ENCODE data around the gene TSHR. TPM values are rescaled to one million over a fixed set of nuclear protein-coding genes. Genes with fewer than 3 reads are reported as not detected.
"Not testable (repeated sequence)": the region's sequence is repeated elsewhere in the genome, so short reads cannot be mapped to it uniquely, and the experiment has no call there.

The TSHR gene
- total and polyA plus RNA-seq, 2 donors (not counting 3 experiments of a cell fraction or from before 2014, with no cell fraction given): not detected

DNA sequence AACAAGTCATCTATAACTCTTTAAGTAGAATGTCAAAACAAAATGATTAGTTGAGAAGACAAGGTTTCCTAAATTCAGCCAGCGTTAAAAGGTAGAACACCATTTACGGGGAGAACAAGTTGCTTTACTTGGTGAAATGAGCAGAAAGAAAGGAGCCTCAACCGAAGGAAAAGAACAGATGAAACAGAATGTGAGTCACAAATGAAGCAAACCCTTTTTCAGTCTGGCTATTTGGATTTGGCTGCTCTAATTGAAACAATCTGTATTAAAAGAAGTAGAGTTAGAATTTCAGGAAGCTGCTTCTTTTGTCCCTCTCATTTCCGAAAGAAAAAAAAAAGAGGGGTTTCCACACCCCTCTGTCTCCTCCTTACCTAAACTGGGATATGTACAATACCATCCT, 48.5 kb upstream of the TSHR start:
- POLR2A ChIA-PET: no interaction called here
- H3K79me2 ChIP-seq (ENCODE audit: control insufficient read depth, insufficient read depth, low read length): no peaks in the 10 kb centered on the region
- DNase-seq (ENCODE audit: low read depth, low spot score): no peak
- no peak for FAIRE-seq
- dilution Hi-C loops (cut with MboI; ENCODE audit: extremely low pct_ligation_motif_present, low sequenced_read_pairs) (no loop called here), intact Hi-C loops (cut with micrococcal nuclease) (no loop called here)
- H4K20me1 ChIP-seq (replicated peaks; ENCODE audit: control insufficient read depth, extremely low read depth, insufficient read depth, low read length): no peaks in the 10 kb centered on the region
- H3K27me3 ChIP-seq (ENCODE audit: control insufficient read depth in 2 of 2, insufficient read depth in 2 of 2, low read length in 2 of 2): no peaks in the 10 kb centered on the region
- H3K27ac ChIP-seq (ENCODE audit: insufficient read depth, low read depth, low read length): no peak overlapping the region
- no peak overlapping the region for H3K4me2 ChIP-seq (ENCODE audit: insufficient read depth, low read length)
- no TSS peak for BruUV-seq (replicated peaks)
- no peaks in the 10 kb centered on the region for H3K9me3 ChIP-seq (replicated peaks; ENCODE audit: control insufficient read depth, insufficient read depth, low read length)
- TF ChIP-seq, protein P1, sequence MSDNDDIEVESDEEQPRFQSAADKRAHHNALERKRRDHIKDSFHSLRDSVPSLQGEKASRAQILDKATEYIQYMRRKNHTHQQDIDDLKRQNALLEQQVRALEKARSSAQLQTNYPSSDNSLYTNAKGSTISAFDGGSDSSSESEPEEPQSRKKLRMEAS (IDR thresholded peaks at IDR 0.05; ENCODE audit: insufficient read depth, insufficient read length): no peak
- TF ChIP-seq POLR2AphosphoS5 (IDR thresholded peaks at IDR 0.05; ENCODE audit: insufficient read depth, low read depth, low read length) (no peak), EZH2 (IDR thresholded peaks at IDR 0.05; ENCODE audit: borderline replicate concordance, low read depth, low read length, severe bottlenecking) (no peak), POLR2A (IDR thresholded peaks at IDR 0.05; ENCODE audit: low read depth, low read length) (no peak), FOS (IDR thresholded peaks at IDR 0.05; ENCODE audit: borderline replicate concordance, insufficient read depth, low read length) (no peak), GATA2 (IDR thresholded peaks at IDR 0.05; ENCODE audit: insufficient read depth, insufficient read length, low read depth, low read length) (no peak), MYC (IDR thresholded peaks at IDR 0.05; ENCODE audit: low read depth, low read length) (no peak), JUN (IDR thresholded peaks at IDR 0.05; ENCODE audit: borderline replicate concordance, insufficient read depth, insufficient read length, low read depth) (no peak)
- TF ChIP-seq, protein P2, sequence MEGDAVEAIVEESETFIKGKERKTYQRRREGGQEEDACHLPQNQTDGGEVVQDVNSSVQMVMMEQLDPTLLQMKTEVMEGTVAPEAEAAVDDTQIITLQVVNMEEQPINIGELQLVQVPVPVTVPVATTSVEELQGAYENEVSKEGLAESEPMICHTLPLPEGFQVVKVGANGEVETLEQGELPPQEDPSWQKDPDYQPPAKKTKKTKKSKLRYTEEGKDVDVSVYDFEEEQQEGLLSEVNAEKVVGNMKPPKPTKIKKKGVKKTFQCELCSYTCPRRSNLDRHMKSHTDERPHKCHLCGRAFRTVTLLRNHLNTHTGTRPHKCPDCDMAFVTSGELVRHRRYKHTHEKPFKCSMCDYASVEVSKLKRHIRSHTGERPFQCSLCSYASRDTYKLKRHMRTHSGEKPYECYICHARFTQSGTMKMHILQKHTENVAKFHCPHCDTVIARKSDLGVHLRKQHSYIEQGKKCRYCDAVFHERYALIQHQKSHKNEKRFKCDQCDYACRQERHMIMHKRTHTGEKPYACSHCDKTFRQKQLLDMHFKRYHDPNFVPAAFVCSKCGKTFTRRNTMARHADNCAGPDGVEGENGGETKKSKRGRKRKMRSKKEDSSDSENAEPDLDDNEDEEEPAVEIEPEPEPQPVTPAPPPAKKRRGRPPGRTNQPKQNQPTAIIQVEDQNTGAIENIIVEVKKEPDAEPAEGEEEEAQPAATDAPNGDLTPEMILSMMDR (IDR thresholded peaks at IDR 0.05; ENCODE audit: extremely low read depth in 1 of 2, insufficient read depth in 1 of 2, low read depth in 1 of 2, low read length in 2 of 2): no peak
- CTCF ChIA-PET: interaction anchor here (0.7 kb wide), 1 partner anchor 1897 kb away, joined by 3 read pairs; no protein-coding TSS in a partner anchor
- H2AFZ ChIP-seq (ENCODE audit: low read depth, low read length): no peak overlapping the region
- no peaks in the 10 kb centered on the region for H3K4me1 ChIP-seq (ENCODE audit: control insufficient read depth, extremely low read depth, insufficient read depth, low read length)
- H3K4me3 ChIP-seq (replicated peaks in 1 of 3; ENCODE audit: insufficient read depth in 1 of 3, low read depth in 1 of 3, low read length in 3 of 3): no peak overlapping the region
- H3K9me1 ChIP-seq (replicated peaks; ENCODE audit: control insufficient read depth, extremely low read depth, insufficient read depth, low read length): no peaks in the 10 kb centered on the region
- no peak overlapping the region for H3K9ac ChIP-seq (replicated peaks; ENCODE audit: extremely low read depth, insufficient read depth, low read length)
- H3K36me3 ChIP-seq (ENCODE audit: control insufficient read depth in 2 of 2, extremely low read depth in 1 of 2, insufficient read depth in 2 of 2, low read length in 2 of 2): no peaks in the 10 kb centered on the region

DNA sequence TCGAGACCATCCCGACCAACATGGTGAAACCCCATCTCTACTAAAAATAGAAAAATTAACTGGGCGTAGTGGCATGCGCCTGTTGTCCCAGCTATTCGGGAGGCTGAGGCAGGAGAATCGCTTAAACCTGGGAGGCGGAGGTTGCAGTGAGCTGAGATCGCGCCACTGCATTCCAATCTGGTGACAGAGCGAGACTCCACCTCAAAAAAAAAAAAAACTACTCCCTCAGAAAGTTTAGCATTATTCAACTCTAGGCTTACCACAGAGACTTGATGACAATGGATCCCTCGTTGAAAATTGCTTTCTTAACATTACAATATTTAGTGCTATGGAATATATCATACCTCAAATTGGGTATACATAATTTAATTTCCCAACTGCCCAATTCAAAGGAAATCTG, 43.4 kb upstream of the TSHR start:
- H3K27me3 ChIP-seq (ENCODE audit: control insufficient read depth in 2 of 2, insufficient read depth in 2 of 2, low read length in 2 of 2); H2AFZ ChIP-seq (ENCODE audit: low read depth, low read length); H3K79me2 ChIP-seq (ENCODE audit: control insufficient read depth, insufficient read depth, low read length); H3K9ac ChIP-seq (replicated peaks; ENCODE audit: extremely low read depth, insufficient read depth, low read length); H3K9me1 ChIP-seq (replicated peaks; ENCODE audit: control insufficient read depth, extremely low read depth, insufficient read depth, low read length); H3K4me3 ChIP-seq (replicated peaks in 1 of 3; ENCODE audit: insufficient read depth in 1 of 3, low read depth in 1 of 3, low read length in 3 of 3); BruUV-seq (replicated peaks); DNase-seq (ENCODE audit: low read depth, low spot score); dilution Hi-C loops (cut with MboI; ENCODE audit: extremely low pct_ligation_motif_present, low sequenced_read_pairs); intact Hi-C loops (cut with micrococcal nuclease); FAIRE-seq; H3K4me2 ChIP-seq (ENCODE audit: insufficient read depth, low read length); H3K9me3 ChIP-seq (replicated peaks; ENCODE audit: control insufficient read depth, insufficient read depth, low read length); H3K27ac ChIP-seq (ENCODE audit: insufficient read depth, low read depth, low read length); CTCF ChIA-PET; POLR2A ChIA-PET; H3K36me3 ChIP-seq (ENCODE audit: control insufficient read depth in 2 of 2, extremely low read depth in 1 of 2, insufficient read depth in 2 of 2, low read length in 2 of 2); H4K20me1 ChIP-seq (replicated peaks; ENCODE audit: control insufficient read depth, extremely low read depth, insufficient read depth, low read length); H3K4me1 ChIP-seq (ENCODE audit: control insufficient read depth, extremely low read depth, insufficient read depth, low read length): not testable (repeated sequence)
